Measurements from ENCODE around the gene ZBTB20. TPM values are rescaled to one million over a fixed set of nuclear protein-coding genes. Genes with fewer than 3 reads are reported as not detected.
A peak's percentile ranks its signal among the peaks of the same experiment; 100 is the strongest.

Gene ZBTB20
- total RNA-seq (2012; rRNA removed) (13.3 and 14.7 TPM in 2 replicates), polyA plus RNA-seq (2012; rRNA removed) (0.75 and 0.87 TPM in 2 replicates), Bru-seq, nascent RNA (percentile 78 among the genes with signal in this experiment), BruChase-seq, experiment 1, labeled RNA remaining after a 6-hour chase (percentile 53 among the genes with signal in this experiment), BruChase-seq, experiment 2, labeled RNA remaining after a 2-hour chase (percentile 69 among the genes with signal in this experiment)
- 0.25 and 0.55 TPM in 2 replicates for polyA plus RNA-seq (2012; cell fraction: cytosol; rRNA removed)
- polyA plus RNA-seq (2012; cell fraction: nucleus; rRNA removed; ENCODE audit: low replicate concordance): 2.3 and 2.6 TPM in 2 replicates
- long read RNA-seq, full-length matches to known transcripts: 3 of 21 reads
- long read RNA-seq, partial matches to known transcripts: 10 of 21 reads
- long read RNA-seq, other reads (novel, unspliced or antisense): 8 of 21 reads

DNA sequence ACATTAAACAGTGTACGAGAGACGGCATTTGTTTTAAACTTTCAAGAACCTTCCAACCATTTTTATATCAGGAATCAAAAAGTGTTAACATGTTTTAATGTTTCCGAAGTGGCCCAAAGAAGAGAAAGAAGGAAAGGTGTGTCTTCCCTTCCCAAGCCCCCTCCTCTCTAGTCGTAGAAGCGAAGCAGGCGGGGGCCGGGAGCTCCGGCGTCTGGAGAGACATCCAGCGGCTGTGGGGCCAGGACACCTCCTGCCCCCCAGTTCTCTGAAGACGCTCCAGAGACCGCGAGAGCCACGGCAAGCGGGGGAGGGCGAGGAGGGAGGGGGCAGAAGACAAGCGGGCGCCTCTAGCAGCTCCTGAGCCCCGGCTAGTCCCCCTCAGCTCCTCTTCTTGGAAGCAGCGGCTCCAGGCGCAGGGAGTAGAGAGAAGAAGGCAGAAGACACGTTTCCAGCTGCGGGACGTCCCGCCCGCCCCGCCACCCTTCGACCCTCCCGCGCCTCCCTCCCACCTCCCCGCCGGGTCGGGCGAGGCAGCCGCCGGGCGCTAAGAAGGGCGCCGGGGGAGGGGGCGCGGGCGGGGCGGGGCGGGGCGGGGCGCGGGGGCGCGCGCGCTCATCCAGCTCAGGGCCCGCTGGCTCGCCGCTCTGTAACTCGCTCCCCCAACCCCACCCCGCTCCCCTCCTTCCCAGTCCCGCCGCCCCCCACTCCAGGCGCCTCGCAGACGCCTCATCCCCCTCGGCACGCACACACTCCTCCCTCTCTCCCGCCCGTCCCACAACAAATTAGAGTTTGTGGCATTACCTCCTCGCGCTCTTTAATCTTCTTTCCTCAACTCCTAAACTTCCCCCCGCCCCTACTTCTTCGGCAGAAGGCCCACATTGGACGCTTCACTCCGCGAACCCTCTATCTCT lies at the start of gene ZBTB20:
Gene ZBTB20, minus strand, starts transcription at position 871 of the 911 bp plus-strand sequence.
- Histone ChIP-seq H4K8ac (ENCODE audit: low read depth in 2 of 2, low read length in 2 of 2) (peak within 1 kb of the TSS; percentile 14 to 71), H3K18ac (ENCODE audit: low read depth, low read length) (peak within 1 kb of the TSS; percentile 78), H2BK20ac (ENCODE audit: low read depth, low read length) (no peak within 1 kb of the TSS), H3K9ac (ENCODE audit: low read depth, low read length) (peak within 1 kb of the TSS; percentile 91), H4K20me1 (ENCODE audit: insufficient read depth, low read length) (no peaks in the 10 kb centered on the region), H4K91ac (ENCODE audit: insufficient read depth, low read depth, low read length) (peak within 1 kb of the TSS; percentile 72; the same call in 1 of the 2 replicates), H2BK5ac (ENCODE audit: low read depth, low read length, poor library complexity, severe bottlenecking) (peak within 1 kb of the TSS; percentile 91), H3K4ac (ENCODE audit: low read depth, low read length) (peak within 1 kb of the TSS; percentile 77), H3K9me3 (ENCODE audit: control insufficient read depth, insufficient read depth, low read length) (no peaks in the 10 kb centered on the region), H3K27me3 (ENCODE audit: control insufficient read depth, insufficient read depth, low read length) (no peaks in the 10 kb centered on the region), H2AFZ (replicated peaks; ENCODE audit: low read length, poor library complexity) (peak within 1 kb of the TSS; percentile 96), H3K23ac (ENCODE audit: low read depth, low read length) (peak within 1 kb of the TSS; percentile 81), H3K27ac (ENCODE audit: insufficient read depth, low read length) (peak within 1 kb of the TSS; percentile 98), H3K14ac (replicated peaks; ENCODE audit: low read depth, low read length) (peak within 1 kb of the TSS; percentile 77), H3K4me1 (ENCODE audit: control insufficient read depth, insufficient read depth, low read length) (no peaks in the 10 kb centered on the region), H2AK5ac (ENCODE audit: low read depth, low read length) (no peak within 1 kb of the TSS), H4K5ac (ENCODE audit: low read depth, low read length) (peak within 1 kb of the TSS; percentile 60), H3K36me3 (ENCODE audit: control insufficient read depth, insufficient read depth, low read length) (no peaks in the 10 kb centered on the region), H3K4me2 (ENCODE audit: low read depth, low read length) (peak within 1 kb of the TSS; percentile 96), H3K79me1 (ENCODE audit: low read depth in 1 of 2, low read length in 2 of 2) (peaks cover 0 to 11% of the 10 kb centered on the region in 2 experiments; a peak in 2 of 4 replicates), H3K9me1 (ENCODE audit: insufficient read depth, low read length) (no peaks in the 10 kb centered on the region; the same call in 1 of the 2 replicates), H2BK120ac (ENCODE audit: low read depth, low read length) (peak within 1 kb of the TSS; percentile 49), H2AK9ac (replicated peaks; ENCODE audit: low read depth, low read length, poor library complexity) (peak within 1 kb of the TSS; percentile 86), H2BK15ac (ENCODE audit: low read depth, low read length) (no peak within 1 kb of the TSS; the same call in 2 of the 3 replicates), H3K56ac (ENCODE audit: extremely low read depth, insufficient read depth, low read length) (peak within 1 kb of the TSS; percentile 68), H3K4me3 (ENCODE audit: insufficient read depth, low read depth, low read length) (peak within 1 kb of the TSS; percentile 92)
- ATAC-seq (ENCODE audit: low read depth): peak; percentile 28
- intact Hi-C loops (cut with micrococcal nuclease): loop anchor here (1.0 to 5.0 kb wide), 4 partner anchors 104 to 764 kb away; no protein-coding TSS in a partner anchor
- ChIA-PET CTCF (interaction anchor here (0.6 to 0.8 kb wide), 6 partner anchors 26 to 568 kb away, joined by 3 to 7 read pairs (median 6); no protein-coding TSS in a partner anchor), POLR2A (ENCODE audit: unreplicated experiment) (interaction anchor here (0.5 to 0.7 kb wide), 3 partner anchors 51 to 661 kb away, joined by 3 to 17 read pairs (median 3); no protein-coding TSS in a partner anchor)
- DNase-seq: peak; percentile 77
- 0% methylated on average over 12 of the region's 72 CpGs; no CpG with 5 or more reads in 1 of the 2 experiments for WGBS, 2 experiments (ENCODE audit: extremely low coverage in 2 of 2, insufficient read length in 1 of 2)
- dilution Hi-C loops (cut with HindIII; ENCODE audit: low sequenced_read_pairs, unreplicated experiment): no loop called here
- TF ChIP-seq POLR2A (IDR thresholded peaks at IDR 0.05; ENCODE audit: low read depth, low read length) (peak; percentile 90), FOS (IDR thresholded peaks at IDR 0.05; ENCODE audit: low read depth, low read length) (0 out of 2 replicates have a peak, but pooled peaks have one; percentile 58), MAZ (IDR thresholded peaks at IDR 0.05; ENCODE audit: borderline replicate concordance, low read depth, low read length) (peak; percentile 95)
- TF ChIP-seq, protein P1, sequence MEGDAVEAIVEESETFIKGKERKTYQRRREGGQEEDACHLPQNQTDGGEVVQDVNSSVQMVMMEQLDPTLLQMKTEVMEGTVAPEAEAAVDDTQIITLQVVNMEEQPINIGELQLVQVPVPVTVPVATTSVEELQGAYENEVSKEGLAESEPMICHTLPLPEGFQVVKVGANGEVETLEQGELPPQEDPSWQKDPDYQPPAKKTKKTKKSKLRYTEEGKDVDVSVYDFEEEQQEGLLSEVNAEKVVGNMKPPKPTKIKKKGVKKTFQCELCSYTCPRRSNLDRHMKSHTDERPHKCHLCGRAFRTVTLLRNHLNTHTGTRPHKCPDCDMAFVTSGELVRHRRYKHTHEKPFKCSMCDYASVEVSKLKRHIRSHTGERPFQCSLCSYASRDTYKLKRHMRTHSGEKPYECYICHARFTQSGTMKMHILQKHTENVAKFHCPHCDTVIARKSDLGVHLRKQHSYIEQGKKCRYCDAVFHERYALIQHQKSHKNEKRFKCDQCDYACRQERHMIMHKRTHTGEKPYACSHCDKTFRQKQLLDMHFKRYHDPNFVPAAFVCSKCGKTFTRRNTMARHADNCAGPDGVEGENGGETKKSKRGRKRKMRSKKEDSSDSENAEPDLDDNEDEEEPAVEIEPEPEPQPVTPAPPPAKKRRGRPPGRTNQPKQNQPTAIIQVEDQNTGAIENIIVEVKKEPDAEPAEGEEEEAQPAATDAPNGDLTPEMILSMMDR (conservative IDR thresholded peaks at IDR 0.05; ENCODE audit: low read depth, low read length): no peak
- no TSS peak for BruUV-seq (replicated peaks)
- in situ Hi-C loops (cut with MboI; ENCODE audit: low sequenced_read_pairs): no loop called here

All from IMR-90 (cell line).